HepG2 (cell line): ENCODE results near the gene FAM219A. TPM values are rescaled to one million over a fixed set of nuclear protein-coding genes. Genes with fewer than 3 reads are reported as not detected.

Experiments used
- FOXA1 ChIP-seq, 2 experiments: fragments of 450-650 bp in 1 of 2; sonication (generic) in 1 of 2; formaldehyde crosslinking in 1 of 2; IDR thresholded peaks; 2 replicates each; pipeline versions ENCODE4 v1.4.0 to v1.6.1; 2016 to 2020; ENCODE audit warnings: missing genetic modification reagents in 1 of 2
- JDP2 ChIP-seq: sonication (generic); formaldehyde crosslinking; IDR thresholded peaks from 2 replicates; pipeline ENCODE4 v1.8.1; 2022; ENCODE audit warnings: missing genetic modification reagents, borderline replicate concordance
- KMT2B ChIP-seq: IDR thresholded peaks from 2 replicates; pipeline ENCODE4 v1.6.1; 2016; ENCODE audit warnings: missing genetic modification reagents, missing compliant biosample characterization
- MTF2 ChIP-seq: sonication (generic); formaldehyde crosslinking; IDR thresholded peaks from 2 replicates; pipeline ENCODE4 v1.5.0; 2020; ENCODE audit warnings: missing genetic modification reagents, borderline replicate concordance
- NCOA2 ChIP-seq: sonication (generic); formaldehyde crosslinking; IDR thresholded peaks from 2 replicates; pipeline ENCODE4 v1.8.0; 2022; ENCODE audit warnings: inconsistent platforms
- PHB2 ChIP-seq: fragments of 450-650 bp; IDR thresholded peaks from 2 replicates; pipeline ENCODE4 v1.6.1; 2018; ENCODE audit not compliant: partially characterized antibody
- PHF8 ChIP-seq: sonication (generic); formaldehyde crosslinking; IDR thresholded peaks from 2 replicates; pipeline ENCODE4 v1.5.0; 2020; ENCODE audit warnings: missing genetic modification reagents
- REPIN1 ChIP-seq: sonication (generic); formaldehyde crosslinking; IDR thresholded peaks from 2 replicates; pipeline ENCODE4 v1.8.0; 2022; ENCODE audit warnings: missing genetic modification reagents, low read depth, mild to moderate bottlenecking, borderline replicate concordance
- TARDBP ChIP-seq: sonication (generic); formaldehyde crosslinking; IDR thresholded peaks from 2 replicates; pipeline ENCODE4 v1.8.0; 2022; ENCODE audit warnings: mild to moderate bottlenecking, missing genetic modification reagents
- ZNF205 ChIP-seq: IDR thresholded peaks from 2 replicates; pipeline ENCODE4 v1.6.1; 2018; ENCODE audit warnings: missing biosample characterization, missing genetic modification reagents
- ZNF572 ChIP-seq: sonication (generic); formaldehyde crosslinking; IDR thresholded peaks from 2 replicates; pipeline ENCODE4 v1.5.1; 2020; ENCODE audit warnings: mild to moderate bottlenecking, missing genetic modification reagents
- ZSCAN12 ChIP-seq: sonication (generic); formaldehyde crosslinking; IDR thresholded peaks from 2 replicates; pipeline ENCODE4 v1.9.0; 2021; ENCODE audit warnings: mild to moderate bottlenecking, missing genetic modification reagents
- polyA plus RNA-seq, 8 experiments: library from polyadenylated mRNA; depleted of rRNA in 3 of 8; stranded (reverse) in 7 of 8; unstranded in 1 of 8; fragments of >200 nt; fragmentation: Illumina TruSeq in 4 of 8; extraction: Trizol in 4 of 8; gene quantifications; 2 replicates each; pipeline versions ENCODE4 v1.2.1 to v1.2.3, GENCODE V29; 2011 to 2016; ENCODE audit warnings: low read depth in 4 of 8, missing spikeins in 1 of 8, mixed read lengths in 1 of 8; ENCODE audit not compliant: insufficient read depth in 1 of 8
- total RNA-seq, 5 experiments: library from RNA; depleted of rRNA; stranded (reverse); fragments of >200 nt; fragmentation: Illumina TruSeq; extraction: Trizol; gene quantifications; 2 replicates each; pipeline ENCODE4 v1.2.3, GENCODE V29; 2016; ENCODE audit warnings: low read depth in 1 of 5
- TF ChIP-seq, protein P1 (sequence below): IDR thresholded peaks from 2 replicates; pipeline ENCODE4 v1.6.1; 2016
- TF ChIP-seq, protein P2 (sequence below): sonication (generic); formaldehyde crosslinking; IDR thresholded peaks from 2 replicates; pipeline ENCODE4 v1.4.0; 2020; ENCODE audit warnings: missing genetic modification reagents, mild to moderate bottlenecking, borderline replicate concordance
- TF ChIP-seq, protein P3 (sequence below): sonication (generic); formaldehyde crosslinking; IDR thresholded peaks from 2 replicates; pipeline ENCODE4 v1.5.0; 2020; ENCODE audit warnings: missing genetic modification reagents
- TF ChIP-seq, protein P4 (sequence below): sonication (generic); formaldehyde crosslinking; IDR thresholded peaks from 2 replicates; pipeline ENCODE4 v1.5.0; 2020; ENCODE audit warnings: mild to moderate bottlenecking, missing genetic modification reagents, moderate library complexity
- TF ChIP-seq, protein P5 (sequence below): sonication (generic); formaldehyde crosslinking; IDR thresholded peaks from 2 replicates; pipeline ENCODE4 v1.4.0; 2020; ENCODE audit warnings: missing genetic modification reagents
- TF ChIP-seq, protein P6 (sequence below): sonication (generic); formaldehyde crosslinking; conservative IDR thresholded peaks from 2 replicates; pipeline ENCODE4 v1.8.0; 2022; ENCODE audit warnings: mild to moderate bottlenecking, moderate library complexity, missing genetic modification reagents

Gene FAM219A
- total and polyA plus RNA-seq, 2 of the 13 experiments (the other 11 are each of a cell fraction or from before 2014, with no cell fraction given), result 3.9 to 6.4 TPM

DNA sequence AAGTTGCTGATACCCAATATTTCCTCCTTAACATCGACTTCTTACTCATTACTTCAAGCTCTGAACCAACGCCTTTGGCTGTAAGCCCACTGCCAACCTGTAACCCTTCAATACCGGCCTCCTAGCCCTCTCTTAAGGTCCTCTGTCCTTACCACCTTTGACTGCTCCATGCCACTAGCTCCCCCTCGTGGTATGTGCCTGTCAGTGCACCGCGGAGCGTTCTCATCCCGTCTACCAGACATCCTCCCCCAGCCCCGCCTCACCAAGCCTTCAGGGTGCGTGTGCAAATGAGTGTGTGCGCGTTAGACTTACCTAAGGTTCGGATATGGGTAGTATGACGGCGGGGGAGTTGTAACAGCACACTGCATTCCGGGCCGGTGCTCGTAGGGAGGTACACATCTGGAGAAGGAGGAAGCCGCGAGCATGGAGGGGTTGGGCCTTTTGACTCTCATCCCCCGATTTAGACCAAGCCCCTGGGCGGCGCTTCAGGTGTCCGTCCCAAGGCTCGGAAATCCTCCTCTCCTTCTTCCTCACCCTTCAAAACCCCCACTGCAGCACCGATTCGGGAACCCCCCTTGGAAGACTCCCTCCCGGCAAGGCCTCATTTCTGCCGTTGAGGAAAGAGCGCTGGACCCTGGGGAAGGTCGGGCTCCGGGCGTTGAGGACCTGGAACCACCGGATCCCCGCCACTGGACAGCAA is 78.9 kb downstream of the FAM219A start (continued):
- TF ChIP-seq, protein P1, sequence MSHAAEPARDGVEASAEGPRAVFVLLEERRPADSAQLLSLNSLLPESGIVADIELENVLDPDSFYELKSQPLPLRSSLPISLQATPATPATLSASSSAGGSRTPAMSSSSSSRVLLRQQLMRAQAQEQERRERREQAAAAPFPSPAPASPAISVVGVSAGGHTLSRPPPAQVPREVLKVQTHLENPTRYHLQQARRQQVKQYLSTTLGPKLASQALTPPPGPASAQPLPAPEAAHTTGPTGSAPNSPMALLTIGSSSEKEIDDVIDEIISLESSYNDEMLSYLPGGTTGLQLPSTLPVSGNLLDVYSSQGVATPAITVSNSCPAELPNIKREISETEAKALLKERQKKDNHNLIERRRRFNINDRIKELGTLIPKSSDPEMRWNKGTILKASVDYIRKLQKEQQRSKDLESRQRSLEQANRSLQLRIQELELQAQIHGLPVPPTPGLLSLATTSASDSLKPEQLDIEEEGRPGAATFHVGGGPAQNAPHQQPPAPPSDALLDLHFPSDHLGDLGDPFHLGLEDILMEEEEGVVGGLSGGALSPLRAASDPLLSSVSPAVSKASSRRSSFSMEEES (CRISPR knock-in tag), result 0 out of 2 replicates have a peak, but pooled peaks have one; percentile 41
- TF ChIP-seq PHB2 (no peak), FOXA1 (IDR thresholded peaks at IDR 0.05) (no peak), FOXA1 (CRISPR knock-in tag; IDR thresholded peaks at IDR 0.05) (no peak), ZNF572 (0 out of 2 replicates have a peak, but pooled peaks have one; percentile 63), ZSCAN12 (CRISPR knock-in tag) (no peak), KMT2B (peak; percentile 67), TARDBP (peak; percentile 64), PHF8 (CRISPR knock-in tag) (peak; percentile 55), JDP2 (no peak), MTF2 (CRISPR knock-in tag) (no peak), ZNF205 (CRISPR knock-in tag) (peak; percentile 61; the same call in 1 of the 2 replicates), REPIN1 (peak; percentile 81), NCOA2 (CRISPR knock-in tag) (no peak)
- TF ChIP-seq, protein P2, sequence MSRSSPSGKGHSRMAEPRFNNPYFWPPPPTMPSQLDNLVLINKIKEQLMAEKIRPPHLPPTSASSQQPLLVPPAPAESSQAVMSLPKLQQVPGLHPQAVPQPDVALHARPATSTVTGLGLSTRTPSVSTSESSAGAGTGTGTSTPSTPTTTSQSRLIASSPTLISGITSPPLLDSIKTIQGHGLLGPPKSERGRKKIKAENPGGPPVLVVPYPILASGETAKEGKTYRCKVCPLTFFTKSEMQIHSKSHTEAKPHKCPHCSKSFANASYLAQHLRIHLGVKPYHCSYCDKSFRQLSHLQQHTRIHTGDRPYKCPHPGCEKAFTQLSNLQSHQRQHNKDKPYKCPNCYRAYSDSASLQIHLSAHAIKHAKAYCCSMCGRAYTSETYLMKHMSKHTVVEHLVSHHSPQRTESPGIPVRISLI (CRISPR knock-in tag), result peak; percentile 55; the same call in 1 of the 2 replicates
- TF ChIP-seq, protein P3, sequence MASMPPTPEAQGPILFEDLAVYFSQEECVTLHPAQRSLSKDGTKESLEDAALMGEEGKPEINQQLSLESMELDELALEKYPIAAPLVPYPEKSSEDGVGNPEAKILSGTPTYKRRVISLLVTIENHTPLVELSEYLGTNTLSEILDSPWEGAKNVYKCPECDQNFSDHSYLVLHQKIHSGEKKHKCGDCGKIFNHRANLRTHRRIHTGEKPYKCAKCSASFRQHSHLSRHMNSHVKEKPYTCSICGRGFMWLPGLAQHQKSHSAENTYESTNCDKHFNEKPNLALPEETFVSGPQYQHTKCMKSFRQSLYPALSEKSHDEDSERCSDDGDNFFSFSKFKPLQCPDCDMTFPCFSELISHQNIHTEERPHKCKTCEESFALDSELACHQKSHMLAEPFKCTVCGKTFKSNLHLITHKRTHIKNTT (CRISPR knock-in tag), result no peak
- TF ChIP-seq, protein P4, sequence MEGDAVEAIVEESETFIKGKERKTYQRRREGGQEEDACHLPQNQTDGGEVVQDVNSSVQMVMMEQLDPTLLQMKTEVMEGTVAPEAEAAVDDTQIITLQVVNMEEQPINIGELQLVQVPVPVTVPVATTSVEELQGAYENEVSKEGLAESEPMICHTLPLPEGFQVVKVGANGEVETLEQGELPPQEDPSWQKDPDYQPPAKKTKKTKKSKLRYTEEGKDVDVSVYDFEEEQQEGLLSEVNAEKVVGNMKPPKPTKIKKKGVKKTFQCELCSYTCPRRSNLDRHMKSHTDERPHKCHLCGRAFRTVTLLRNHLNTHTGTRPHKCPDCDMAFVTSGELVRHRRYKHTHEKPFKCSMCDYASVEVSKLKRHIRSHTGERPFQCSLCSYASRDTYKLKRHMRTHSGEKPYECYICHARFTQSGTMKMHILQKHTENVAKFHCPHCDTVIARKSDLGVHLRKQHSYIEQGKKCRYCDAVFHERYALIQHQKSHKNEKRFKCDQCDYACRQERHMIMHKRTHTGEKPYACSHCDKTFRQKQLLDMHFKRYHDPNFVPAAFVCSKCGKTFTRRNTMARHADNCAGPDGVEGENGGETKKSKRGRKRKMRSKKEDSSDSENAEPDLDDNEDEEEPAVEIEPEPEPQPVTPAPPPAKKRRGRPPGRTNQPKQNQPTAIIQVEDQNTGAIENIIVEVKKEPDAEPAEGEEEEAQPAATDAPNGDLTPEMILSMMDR (CRISPR knock-in tag), result peak; percentile 100
- TF ChIP-seq, protein P5, sequence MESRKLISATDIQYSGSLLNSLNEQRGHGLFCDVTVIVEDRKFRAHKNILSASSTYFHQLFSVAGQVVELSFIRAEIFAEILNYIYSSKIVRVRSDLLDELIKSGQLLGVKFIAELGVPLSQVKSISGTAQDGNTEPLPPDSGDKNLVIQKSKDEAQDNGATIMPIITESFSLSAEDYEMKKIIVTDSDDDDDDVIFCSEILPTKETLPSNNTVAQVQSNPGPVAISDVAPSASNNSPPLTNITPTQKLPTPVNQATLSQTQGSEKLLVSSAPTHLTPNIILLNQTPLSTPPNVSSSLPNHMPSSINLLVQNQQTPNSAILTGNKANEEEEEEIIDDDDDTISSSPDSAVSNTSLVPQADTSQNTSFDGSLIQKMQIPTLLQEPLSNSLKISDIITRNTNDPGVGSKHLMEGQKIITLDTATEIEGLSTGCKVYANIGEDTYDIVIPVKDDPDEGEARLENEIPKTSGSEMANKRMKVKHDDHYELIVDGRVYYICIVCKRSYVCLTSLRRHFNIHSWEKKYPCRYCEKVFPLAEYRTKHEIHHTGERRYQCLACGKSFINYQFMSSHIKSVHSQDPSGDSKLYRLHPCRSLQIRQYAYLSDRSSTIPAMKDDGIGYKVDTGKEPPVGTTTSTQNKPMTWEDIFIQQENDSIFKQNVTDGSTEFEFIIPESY (CRISPR knock-in tag), result peak; percentile 60
- TF ChIP-seq, protein P6, sequence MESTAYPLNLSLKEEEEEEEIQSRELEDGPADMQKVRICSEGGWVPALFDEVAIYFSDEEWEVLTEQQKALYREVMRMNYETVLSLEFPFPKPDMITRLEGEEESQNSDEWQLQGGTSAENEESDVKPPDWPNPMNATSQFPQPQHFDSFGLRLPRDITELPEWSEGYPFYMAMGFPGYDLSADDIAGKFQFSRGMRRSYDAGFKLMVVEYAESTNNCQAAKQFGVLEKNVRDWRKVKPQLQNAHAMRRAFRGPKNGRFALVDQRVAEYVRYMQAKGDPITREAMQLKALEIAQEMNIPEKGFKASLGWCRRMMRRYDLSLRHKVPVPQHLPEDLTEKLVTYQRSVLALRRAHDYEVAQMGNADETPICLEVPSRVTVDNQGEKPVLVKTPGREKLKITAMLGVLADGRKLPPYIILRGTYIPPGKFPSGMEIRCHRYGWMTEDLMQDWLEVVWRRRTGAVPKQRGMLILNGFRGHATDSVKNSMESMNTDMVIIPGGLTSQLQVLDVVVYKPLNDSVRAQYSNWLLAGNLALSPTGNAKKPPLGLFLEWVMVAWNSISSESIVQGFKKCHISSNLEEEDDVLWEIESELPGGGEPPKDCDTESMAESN (CRISPR knock-in tag), result peak; percentile 70; the same call in 1 of the 2 replicates
